AG09309 (cell line): ENCODE data around the gene ZNF394.
A peak's percentile ranks its signal among the peaks of the same experiment; 100 is the strongest.
"Not testable (repeated sequence)": the region's sequence is repeated elsewhere in the genome, so short reads cannot be mapped to it uniquely, and the experiment has no call there.

ENCODE experiments used
- DNase-seq: peaks from one replicate; pipeline ENCODE4 v3.0.0-alpha.2; 2010; ENCODE audit warnings: low read depth
- H3K4me3 ChIP-seq: 2 replicates; pipeline ENCODE4 v1.5.1; 2011; ENCODE audit warnings: mild to moderate bottlenecking, low read depth, low read length, moderate library complexity; ENCODE audit not compliant: control insufficient read depth
- CTCF ChIP-seq: IDR thresholded peaks from 2 replicates; pipeline ENCODE4 v1.5.1; 2011; ENCODE audit warnings: mild to moderate bottlenecking, low read depth, low read length, inconsistent platforms; ENCODE audit not compliant: insufficient read depth, control insufficient read depth; ENCODE audit errors: missing control alignments

The ZNF394 gene

GRCh38 chr7:99505324-99505662, 5.2 kb upstream of the ZNF394 start:
- no peak for DNase-seq
- TF ChIP-seq CTCF, result no peak

GRCh38 chr7:99504603-99505323, 4.7 kb upstream of the ZNF394 start, which contains the start of gene ZKSCAN5:
Gene ZKSCAN5 (plus strand): TSS chr7:99504662. CDS start chr7:99506045, 1,383 bp downstream.
- peak; percentile 89 for DNase-seq
- H3K4me3 ChIP-seq, result peak within 1 kb of the TSS; percentile 88
- TF ChIP-seq CTCF, result no peak

More at GRCh38 chr7:99505324-99505662, 5.2 kb upstream of the ZNF394 start:
- peak overlapping the region; percentile 88 for H3K4me3 ChIP-seq

GRCh38 chr7:99504281-99504602, 4.2 kb upstream of the ZNF394 start:
- no peak for TF ChIP-seq CTCF
- H3K4me3 ChIP-seq, result peak overlapping the region; percentile 88
- no peak for DNase-seq

GRCh38 chr7:99501236-99501635, 1.2 kb upstream of the ZNF394 start:
- not testable (repeated sequence) for DNase-seq

GRCh38 chr7:99500637-99501009, 542 bp upstream of the ZNF394 start:
- H3K4me3 ChIP-seq, result peak overlapping the region; percentile 70
- no peak for DNase-seq
- TF ChIP-seq CTCF, result no peak

More at GRCh38 chr7:99501236-99501635, 1.2 kb upstream of the ZNF394 start:
- not testable (repeated sequence) for H3K4me3 ChIP-seq

GRCh38 chr7:99499371-99499720, 735 bp downstream of the ZNF394 start:
- no peak for TF ChIP-seq CTCF
- H3K4me3 ChIP-seq, result peak overlapping the region; percentile 70
- DNase-seq, result no peak

GRCh38 chr7:99498546-99498944, 1.5 kb downstream of the ZNF394 start:
- peak overlapping the region; percentile 70 for H3K4me3 ChIP-seq
- no peak for TF ChIP-seq CTCF
- DNase-seq, result no peak
